Measurements from ENCODE around the gene ABCC3.
"Not testable (repeated sequence)": the region's sequence is repeated elsewhere in the genome, so short reads cannot be mapped to it uniquely, and the experiment has no call there.

Gene ABCC3

GRCh38 chr17:50707289-50708049 lies 72.8 kb downstream of the ABCC3 start, which contains the start of gene ANKRD40:
TSS of gene ANKRD40 (minus strand) at chr17:50707914. CDS start at chr17:50707654, 260 bp downstream.
- Histone ChIP-seq H3K27me3 (ENCODE audit: control insufficient read depth, insufficient read depth, low read length) (no peaks in the 10 kb centered on the region), H3K9ac (ENCODE audit: low read length) (peak within 1 kb of the TSS; percentile 73), H3K27ac (ENCODE audit: low read depth, low read length) (peak within 1 kb of the TSS; percentile 81), H3K4me3 (ENCODE audit: low read depth, low read length) (peak within 1 kb of the TSS; percentile 72), H3K9me3 (ENCODE audit: control insufficient read depth, insufficient read depth, low read depth, low read length) (no peaks in the 10 kb centered on the region), H3K4me1 (ENCODE audit: control insufficient read depth, insufficient read depth, low read length) (peaks cover 19% of the 10 kb centered on the region), H3K36me3 (ENCODE audit: control insufficient read depth, insufficient read depth, low read length) (peaks cover 24% of the 10 kb centered on the region)

GRCh38 chr17:50708050-50709000 lies 73.6 kb downstream of the ABCC3 start:
- Histone ChIP-seq H3K4me3 (ENCODE audit: low read depth, low read length) (peak overlapping the region; percentile 72), H3K9me3 (ENCODE audit: control insufficient read depth, insufficient read depth, low read depth, low read length) (no peaks in the 10 kb centered on the region), H3K36me3 (ENCODE audit: control insufficient read depth, insufficient read depth, low read length) (peaks cover 17% of the 10 kb centered on the region), H3K27ac (ENCODE audit: low read depth, low read length) (peak overlapping the region; percentile 81), H3K4me1 (ENCODE audit: control insufficient read depth, insufficient read depth, low read length) (peaks cover 23% of the 10 kb centered on the region), H3K27me3 (ENCODE audit: control insufficient read depth, insufficient read depth, low read length) (no peaks in the 10 kb centered on the region), H3K9ac (ENCODE audit: low read length) (peak overlapping the region; percentile 73)

GRCh38 chr17:50709053-50709452 lies 74.4 kb downstream of the ABCC3 start:
- H3K9me3 ChIP-seq (ENCODE audit: control insufficient read depth, insufficient read depth, low read depth, low read length); H3K27me3 ChIP-seq (ENCODE audit: control insufficient read depth, insufficient read depth, low read length); H3K4me3 ChIP-seq (ENCODE audit: low read depth, low read length); H3K27ac ChIP-seq (ENCODE audit: low read depth, low read length): not testable (repeated sequence)
- Histone ChIP-seq H3K4me1 (ENCODE audit: control insufficient read depth, insufficient read depth, low read length) (peaks cover 23% of the 10 kb centered on the region), H3K36me3 (ENCODE audit: control insufficient read depth, insufficient read depth, low read length) (peaks cover 11% of the 10 kb centered on the region; the same call in 1 of the 2 replicates), H3K9ac (ENCODE audit: low read length) (peak overlapping the region; percentile 73)

- Histone ChIP-seq H3K9me3 (ENCODE audit: control insufficient read depth, insufficient read depth, low read depth, low read length) (no peaks in the 10 kb centered on the region), H3K4me3 (ENCODE audit: low read depth, low read length) (no peak overlapping the region), H3K4me1 (ENCODE audit: control insufficient read depth, insufficient read depth, low read length) (peaks cover 23% of the 10 kb centered on the region), H3K27ac (ENCODE audit: low read depth, low read length) (no peak overlapping the region), H3K9ac (ENCODE audit: low read length) (no peak overlapping the region), H3K36me3 (ENCODE audit: control insufficient read depth, insufficient read depth, low read length) (0 out of 2 replicates have a peak, but pooled peaks cover 5% of the 10 kb centered on the region), H3K27me3 (ENCODE audit: control insufficient read depth, insufficient read depth, low read length) (no peaks in the 10 kb centered on the region)
Measured at GRCh38 chr17:50710025-50710424, 75.3 kb downstream of the ABCC3 start.

GRCh38 chr17:50710650-50711049 lies 76.0 kb downstream of the ABCC3 start:
- Histone ChIP-seq H3K27ac (ENCODE audit: low read depth, low read length) (no peak overlapping the region), H3K9me3 (ENCODE audit: control insufficient read depth, insufficient read depth, low read depth, low read length) (no peaks in the 10 kb centered on the region), H3K36me3 (ENCODE audit: control insufficient read depth, insufficient read depth, low read length) (0 out of 2 replicates have a peak, but pooled peaks cover 2% of the 10 kb centered on the region), H3K4me1 (ENCODE audit: control insufficient read depth, insufficient read depth, low read length) (peaks cover 23% of the 10 kb centered on the region), H3K9ac (ENCODE audit: low read length) (no peak overlapping the region), H3K4me3 (ENCODE audit: low read depth, low read length) (no peak overlapping the region), H3K27me3 (ENCODE audit: control insufficient read depth, insufficient read depth, low read length) (no peaks in the 10 kb centered on the region)

- Histone ChIP-seq H3K4me1 (ENCODE audit: control insufficient read depth, insufficient read depth, low read length) (peaks cover 23% of the 10 kb centered on the region), H3K36me3 (ENCODE audit: control insufficient read depth, insufficient read depth, low read length) (no peaks in the 10 kb centered on the region), H3K27ac (ENCODE audit: low read depth, low read length) (no peak overlapping the region), H3K27me3 (ENCODE audit: control insufficient read depth, insufficient read depth, low read length) (no peaks in the 10 kb centered on the region), H3K9me3 (ENCODE audit: control insufficient read depth, insufficient read depth, low read depth, low read length) (no peaks in the 10 kb centered on the region), H3K4me3 (ENCODE audit: low read depth, low read length) (no peak overlapping the region), H3K9ac (ENCODE audit: low read length) (no peak overlapping the region)
Measured at GRCh38 chr17:50712641-50713040, 78.0 kb downstream of the ABCC3 start.

- H3K36me3 ChIP-seq (ENCODE audit: control insufficient read depth, insufficient read depth, low read length): no peaks in the 10 kb centered on the region
- no peaks in the 10 kb centered on the region for H3K9me3 ChIP-seq (ENCODE audit: control insufficient read depth, insufficient read depth, low read depth, low read length)
- H3K27ac ChIP-seq (ENCODE audit: low read depth, low read length): no peak overlapping the region
- H3K9ac ChIP-seq (ENCODE audit: low read length): no peak overlapping the region
- no peaks in the 10 kb centered on the region for H3K27me3 ChIP-seq (ENCODE audit: control insufficient read depth, insufficient read depth, low read length)
- no peak overlapping the region for H3K4me3 ChIP-seq (ENCODE audit: low read depth, low read length)
- H3K4me1 ChIP-seq (ENCODE audit: control insufficient read depth, insufficient read depth, low read length): peaks cover 4% of the 10 kb centered on the region
Measured at GRCh38 chr17:50715471-50715870, 80.8 kb downstream of the ABCC3 start.

- Histone ChIP-seq H3K27ac (ENCODE audit: low read depth, low read length) (peak within 1 kb of the TSS; percentile 99), H3K36me3 (ENCODE audit: control insufficient read depth, insufficient read depth, low read length) (no peaks in the 10 kb centered on the region), H3K9ac (ENCODE audit: low read length) (peak within 1 kb of the TSS; percentile 93), H3K27me3 (ENCODE audit: control insufficient read depth, insufficient read depth, low read length) (no peaks in the 10 kb centered on the region), H3K4me1 (ENCODE audit: control insufficient read depth, insufficient read depth, low read length) (peaks cover 16% of the 10 kb centered on the region), H3K4me3 (ENCODE audit: low read depth, low read length) (peak within 1 kb of the TSS; percentile 91), H3K9me3 (ENCODE audit: control insufficient read depth, insufficient read depth, low read depth, low read length) (no peaks in the 10 kb centered on the region)
Measured at GRCh38 chr17:50719144-50719923, 84.7 kb downstream of the ABCC3 start, which contains the start of gene LUC7L3. TSS of gene LUC7L3 (plus strand) at chr17:50719603. CDS start at chr17:50719733, 130 bp downstream.

GRCh38 chr17:50719924-50720794 lies 85.5 kb downstream of the ABCC3 start:
- H3K9ac ChIP-seq (ENCODE audit: low read length): peak overlapping the region; percentile 93
- H3K9me3 ChIP-seq (ENCODE audit: control insufficient read depth, insufficient read depth, low read depth, low read length): no peaks in the 10 kb centered on the region
- peak overlapping the region; percentile 91 for H3K4me3 ChIP-seq (ENCODE audit: low read depth, low read length)
- no peaks in the 10 kb centered on the region for H3K27me3 ChIP-seq (ENCODE audit: control insufficient read depth, insufficient read depth, low read length)
- H3K27ac ChIP-seq (ENCODE audit: low read depth, low read length): peak overlapping the region; percentile 99
- H3K4me1 ChIP-seq (ENCODE audit: control insufficient read depth, insufficient read depth, low read length): peaks cover 16% of the 10 kb centered on the region
- H3K36me3 ChIP-seq (ENCODE audit: control insufficient read depth, insufficient read depth, low read length): no peaks in the 10 kb centered on the region

Measured in HUES6 (cell line).